RWPE2 (cell line): ENCODE data around the gene UTP11.

Source experiments
- ATAC-seq: fragments of 200-7000 bp; cut with Tn5 transposase; 3 replicates; pipeline ENCODE4 v1.9.1; 2021; ENCODE audit warnings: low read depth
- DNase-seq: peaks from one replicate; pipeline ENCODE4 v3.0.0-alpha.2; 2020; ENCODE audit warnings: low spot score
- H3K27ac ChIP-seq: fragments of 450-650 bp; 2 replicates; pipeline ENCODE4 v1.5.1; 2017; ENCODE audit warnings: mild to moderate bottlenecking; ENCODE audit not compliant: poor library complexity, severe bottlenecking
- H3K27me3 ChIP-seq: fragments of 250-450 bp; sonication (Bioruptor Pico); 2 replicates; pipeline ENCODE4 v1.5.1; 2021; ENCODE audit warnings: mild to moderate bottlenecking, moderate library complexity; ENCODE audit not compliant: insufficient read depth, poor library complexity, severe bottlenecking
- H3K36me3 ChIP-seq: fragments of 250-450 bp; sonication (Bioruptor Pico); 2 replicates; pipeline ENCODE4 v1.5.1; 2020; ENCODE audit warnings: low read depth, mild to moderate bottlenecking, moderate library complexity
- H3K4me1 ChIP-seq: fragments of 250-450 bp; sonication (Bioruptor Pico); 2 replicates; pipeline ENCODE4 v1.5.1; 2021; ENCODE audit warnings: mild to moderate bottlenecking, moderate library complexity; ENCODE audit not compliant: insufficient read depth, poor library complexity, severe bottlenecking
- H3K4me3 ChIP-seq: fragments of 250-450 bp; sonication (Bioruptor Pico); 2 replicates; pipeline ENCODE4 v1.5.1; 2021; ENCODE audit warnings: mild to moderate bottlenecking, moderate library complexity; ENCODE audit not compliant: severe bottlenecking
- H3K9me3 ChIP-seq: fragments of 250-450 bp; sonication (Bioruptor Pico); 2 replicates; pipeline ENCODE4 v1.5.1; 2021; ENCODE audit warnings: mild to moderate bottlenecking, moderate library complexity; ENCODE audit not compliant: severe bottlenecking
- TF ChIP-seq, protein P1 (sequence below): fragments of 450-650 bp; IDR thresholded peaks from one replicate; pipeline ENCODE4 v1.5.1; 2017; ENCODE audit warnings: mild to moderate bottlenecking, moderate library complexity; ENCODE audit not compliant: poor library complexity, severe bottlenecking

UTP11 gene

DNA sequence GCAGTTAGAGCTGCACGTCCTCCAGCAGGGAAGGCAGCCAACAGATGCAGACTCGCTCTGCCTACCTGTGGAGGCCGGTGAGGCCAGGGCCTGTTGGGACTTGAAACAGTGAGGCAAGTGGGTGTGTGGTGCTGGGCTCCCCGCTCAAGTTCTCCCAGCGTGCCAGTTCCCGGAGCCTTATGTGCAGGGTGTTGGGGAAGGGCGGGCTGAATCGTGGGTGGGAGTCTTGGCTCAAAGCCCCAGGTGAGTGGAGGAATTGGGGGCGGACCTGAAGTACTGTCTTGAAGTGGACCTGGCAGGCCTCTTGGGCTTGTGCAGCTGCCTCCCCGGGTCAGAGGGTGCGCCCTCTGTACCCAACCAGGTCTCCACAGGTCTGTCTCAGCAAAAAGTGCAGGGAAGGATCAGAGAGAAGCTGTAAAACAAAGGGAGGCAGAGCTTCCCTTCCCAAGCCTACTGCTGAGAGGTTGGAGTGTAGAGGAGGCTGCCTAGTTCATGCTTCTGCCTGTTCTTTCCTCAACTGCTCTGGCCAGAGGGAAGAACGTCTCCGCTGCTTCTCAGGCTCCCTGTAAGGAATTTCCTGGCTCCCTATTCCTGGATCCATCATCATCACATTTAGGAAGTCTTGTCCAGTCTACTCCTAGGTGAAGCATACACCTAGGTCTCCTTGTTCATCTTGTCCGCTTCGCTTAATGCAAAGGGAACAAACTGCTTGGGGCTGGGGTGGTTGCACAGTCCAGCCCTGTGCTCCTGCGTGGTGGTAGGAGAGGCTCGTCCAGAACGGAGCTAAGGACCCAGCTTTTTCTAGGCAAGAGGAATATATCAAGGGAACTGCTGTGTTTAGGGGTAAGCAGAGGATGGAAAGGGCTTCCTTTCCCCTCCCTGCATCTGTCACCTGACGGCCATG, 14.9 kb downstream of the UTP11 start:
- TF ChIP-seq, protein P1, sequence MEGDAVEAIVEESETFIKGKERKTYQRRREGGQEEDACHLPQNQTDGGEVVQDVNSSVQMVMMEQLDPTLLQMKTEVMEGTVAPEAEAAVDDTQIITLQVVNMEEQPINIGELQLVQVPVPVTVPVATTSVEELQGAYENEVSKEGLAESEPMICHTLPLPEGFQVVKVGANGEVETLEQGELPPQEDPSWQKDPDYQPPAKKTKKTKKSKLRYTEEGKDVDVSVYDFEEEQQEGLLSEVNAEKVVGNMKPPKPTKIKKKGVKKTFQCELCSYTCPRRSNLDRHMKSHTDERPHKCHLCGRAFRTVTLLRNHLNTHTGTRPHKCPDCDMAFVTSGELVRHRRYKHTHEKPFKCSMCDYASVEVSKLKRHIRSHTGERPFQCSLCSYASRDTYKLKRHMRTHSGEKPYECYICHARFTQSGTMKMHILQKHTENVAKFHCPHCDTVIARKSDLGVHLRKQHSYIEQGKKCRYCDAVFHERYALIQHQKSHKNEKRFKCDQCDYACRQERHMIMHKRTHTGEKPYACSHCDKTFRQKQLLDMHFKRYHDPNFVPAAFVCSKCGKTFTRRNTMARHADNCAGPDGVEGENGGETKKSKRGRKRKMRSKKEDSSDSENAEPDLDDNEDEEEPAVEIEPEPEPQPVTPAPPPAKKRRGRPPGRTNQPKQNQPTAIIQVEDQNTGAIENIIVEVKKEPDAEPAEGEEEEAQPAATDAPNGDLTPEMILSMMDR = no peak
- Histone ChIP-seq H3K4me3 (no peak overlapping the region), H3K9me3 (no peaks in the 10 kb centered on the region), H3K27ac (peak overlapping the region; percentile 90), H3K36me3 (peaks cover 36% of the 10 kb centered on the region), H3K4me1 (peaks cover 49% of the 10 kb centered on the region), H3K27me3 (no peaks in the 10 kb centered on the region)
- peak; percentile 76 for ATAC-seq
- peak; percentile 94 for DNase-seq

DNA sequence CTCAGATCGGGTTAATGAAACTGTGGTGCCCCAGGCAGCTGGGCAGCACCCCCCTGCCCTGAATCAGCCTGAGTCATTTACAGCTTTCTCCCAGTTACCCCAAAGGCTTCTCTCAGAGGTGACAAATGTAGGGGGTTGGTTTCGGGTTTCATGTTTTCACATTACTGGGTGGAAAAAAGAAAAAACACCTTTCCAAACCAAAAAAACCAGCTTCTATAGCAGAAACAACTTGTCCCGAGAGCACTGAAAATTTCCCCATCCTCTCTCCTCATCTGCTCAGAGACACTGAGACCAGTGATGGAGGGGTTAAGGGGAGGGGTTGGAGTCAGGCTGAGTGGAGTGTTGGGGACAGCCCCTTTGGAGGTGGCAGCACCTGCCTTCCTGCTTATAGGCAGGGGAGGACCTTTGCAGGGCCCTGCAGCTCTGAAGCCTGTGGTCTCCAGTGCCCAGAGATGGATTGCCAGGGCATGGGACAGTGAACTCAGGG, 15.6 kb downstream of the UTP11 start:
- H3K27ac ChIP-seq = peak overlapping the region; percentile 90
- TF ChIP-seq, protein P1 = no peak
- DNase-seq (no peak), ATAC-seq (peak; percentile 24)
- H3K27me3 ChIP-seq = no peaks in the 10 kb centered on the region
- peaks cover 29% of the 10 kb centered on the region for H3K36me3 ChIP-seq
- H3K9me3 ChIP-seq = no peaks in the 10 kb centered on the region
- no peak overlapping the region for H3K4me3 ChIP-seq
- peaks cover 49% of the 10 kb centered on the region for H3K4me1 ChIP-seq

DNA sequence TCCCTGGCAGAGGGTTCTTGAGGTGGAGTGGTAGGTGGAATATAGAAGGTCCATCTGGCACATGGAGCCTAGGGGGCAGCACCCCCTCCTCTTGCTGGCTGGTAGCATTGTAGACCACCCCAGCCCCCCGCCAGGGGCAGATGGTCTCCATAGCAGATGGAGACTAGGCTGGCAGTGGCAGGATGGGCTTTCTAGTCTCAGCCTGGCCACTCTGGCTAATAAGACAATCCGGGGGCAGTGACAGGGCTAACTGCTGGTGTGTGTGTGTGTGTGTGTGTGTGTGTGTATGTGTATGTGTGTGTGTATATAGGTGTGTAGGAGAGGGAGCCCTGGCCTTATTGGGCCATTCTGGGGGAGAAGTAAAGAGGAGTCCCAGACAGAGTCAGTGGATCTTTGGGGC, 16.1 kb downstream of the UTP11 start:
- Histone ChIP-seq H3K27ac (peak overlapping the region; percentile 90), H3K36me3 (peaks cover 24% of the 10 kb centered on the region), H3K4me3 (no peak overlapping the region), H3K27me3 (no peaks in the 10 kb centered on the region), H3K4me1 (peaks cover 49% of the 10 kb centered on the region), H3K9me3 (no peaks in the 10 kb centered on the region)
- TF ChIP-seq, protein P1 = no peak
- DNase-seq (no peak), ATAC-seq (no peak)

DNA sequence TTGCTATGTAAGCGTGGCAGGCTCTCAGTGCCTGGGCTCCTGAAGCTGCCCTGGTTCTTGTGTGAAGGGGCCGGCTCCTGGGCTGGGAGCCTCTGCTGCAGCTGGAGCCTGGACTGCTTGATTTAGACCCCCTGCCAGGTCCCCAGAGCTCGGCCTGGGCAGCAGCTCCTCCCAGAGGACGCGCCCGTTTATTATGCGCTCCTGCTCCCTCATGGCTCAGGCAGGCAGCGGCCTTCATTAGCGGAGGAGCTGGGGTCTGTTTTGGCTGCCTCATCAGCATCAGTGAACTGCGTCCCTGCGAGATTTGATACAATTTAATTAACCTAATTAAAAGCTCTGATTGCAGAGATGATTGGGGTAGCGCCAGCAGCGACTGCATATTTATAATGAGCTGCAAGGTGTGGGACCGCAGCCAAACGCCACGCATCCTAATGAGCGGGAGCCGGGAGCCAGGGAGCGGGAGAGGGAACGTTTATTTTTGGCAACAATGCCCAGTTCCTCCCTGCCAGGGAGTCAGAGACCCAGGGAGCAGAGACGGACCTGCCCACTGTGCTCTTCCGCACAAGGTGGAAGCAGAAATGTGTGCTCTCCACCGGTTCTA, 16.6 kb downstream of the UTP11 start:
- H3K27me3 ChIP-seq = no peaks in the 10 kb centered on the region
- H3K4me3 ChIP-seq = no peak overlapping the region
- H3K4me1 ChIP-seq = peaks cover 49% of the 10 kb centered on the region
- no peaks in the 10 kb centered on the region for H3K9me3 ChIP-seq
- H3K27ac ChIP-seq = peak overlapping the region; percentile 90
- no peak for DNase-seq
- H3K36me3 ChIP-seq = peaks cover 19% of the 10 kb centered on the region
- no peak for ATAC-seq
- TF ChIP-seq, protein P1 = no peak
